Peyer's patch (tissue), 4 donors: ENCODE results near the gene NFAT5.

Source experiments
- POLR2A ChIP-seq, 2 donors: fragments of 450-650 bp; IDR thresholded peaks; one replicate each; pipeline ENCODE4 v1.5.1; 2017; ENCODE audit warnings: antibody characterized with exemption in 2 of 2, mild to moderate bottlenecking in 2 of 2, moderate library complexity in 2 of 2
- TF ChIP-seq, protein P1 (sequence below), 6 experiments: fragments of 450-650 bp in 4 of 6; fragments of 200-600 bp in 2 of 6; sonication (generic) in 1 of 6; IDR thresholded peaks; one replicate each; pipeline ENCODE4 v1.5.1; 2017 to 2019; ENCODE audit warnings: antibody characterized with exemption in 6 of 6, mild to moderate bottlenecking in 3 of 6, moderate library complexity in 1 of 6

DNA sequence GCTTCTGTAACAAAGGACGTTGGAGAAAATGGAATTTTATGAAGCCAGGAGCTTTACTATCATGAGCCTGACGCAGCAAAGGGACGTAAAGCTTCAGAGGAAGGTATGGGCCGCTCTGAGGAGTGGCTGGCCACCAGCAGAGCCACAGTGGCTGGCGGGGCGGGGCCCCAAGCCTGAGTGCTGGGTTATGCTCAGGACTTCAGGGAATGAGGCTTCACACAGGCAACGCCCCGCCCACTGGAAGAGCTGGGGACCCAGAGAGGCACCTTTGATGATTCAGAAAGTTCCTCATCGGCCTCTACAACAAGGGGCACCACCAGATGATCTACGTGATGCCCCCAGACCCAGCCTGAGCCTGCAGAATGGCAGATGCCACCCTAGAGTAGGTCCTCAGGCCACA, 180.2 kb downstream of the NFAT5 start:
- no peak for TF ChIP-seq POLR2A (IDR thresholded peaks at IDR 0.05)
- TF ChIP-seq, protein P1, sequence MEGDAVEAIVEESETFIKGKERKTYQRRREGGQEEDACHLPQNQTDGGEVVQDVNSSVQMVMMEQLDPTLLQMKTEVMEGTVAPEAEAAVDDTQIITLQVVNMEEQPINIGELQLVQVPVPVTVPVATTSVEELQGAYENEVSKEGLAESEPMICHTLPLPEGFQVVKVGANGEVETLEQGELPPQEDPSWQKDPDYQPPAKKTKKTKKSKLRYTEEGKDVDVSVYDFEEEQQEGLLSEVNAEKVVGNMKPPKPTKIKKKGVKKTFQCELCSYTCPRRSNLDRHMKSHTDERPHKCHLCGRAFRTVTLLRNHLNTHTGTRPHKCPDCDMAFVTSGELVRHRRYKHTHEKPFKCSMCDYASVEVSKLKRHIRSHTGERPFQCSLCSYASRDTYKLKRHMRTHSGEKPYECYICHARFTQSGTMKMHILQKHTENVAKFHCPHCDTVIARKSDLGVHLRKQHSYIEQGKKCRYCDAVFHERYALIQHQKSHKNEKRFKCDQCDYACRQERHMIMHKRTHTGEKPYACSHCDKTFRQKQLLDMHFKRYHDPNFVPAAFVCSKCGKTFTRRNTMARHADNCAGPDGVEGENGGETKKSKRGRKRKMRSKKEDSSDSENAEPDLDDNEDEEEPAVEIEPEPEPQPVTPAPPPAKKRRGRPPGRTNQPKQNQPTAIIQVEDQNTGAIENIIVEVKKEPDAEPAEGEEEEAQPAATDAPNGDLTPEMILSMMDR (IDR thresholded peaks at IDR 0.05), result no peak
